ENCODE data around the gene PTPRA. TPM values are rescaled to one million over a fixed set of nuclear protein-coding genes. Genes with fewer than 3 reads are reported as not detected.

The PTPRA gene
- total RNA-seq, result 22.5 and 24.9 TPM in 2 replicates

GRCh38 chr20:2873010-2873746, at the start of gene PTPRA:
Gene PTPRA, plus strand, starts transcription at chr20:2873481. Its CDS starts 90,797 bp downstream, at chr20:2964278.

GRCh38 chr20:2840138-2840966, 32.9 kb upstream of the PTPRA start, which contains the start of the genes PCED1A and VPS16:
Gene PCED1A, minus strand, starts transcription at chr20:2840655. Its CDS starts 743 bp downstream, at chr20:2839912.
Gene VPS16, plus strand, starts transcription at chr20:2840745. Its CDS starts 30 bp downstream, at chr20:2840775.

GRCh38 chr20:3043322-3043721, 170.0 kb downstream of the PTPRA start, which contains the start of gene GNRH2:
Gene GNRH2, plus strand, starts transcription at chr20:3043622. Its CDS starts 793 bp downstream, at chr20:3044415.

GRCh38 chr20:3045816-3046676, 172.8 kb downstream of the PTPRA start, which contains the start of gene MRPS26:
Gene MRPS26, plus strand, starts transcription at chr20:3046052. Its CDS starts 17 bp downstream, at chr20:3046069.

GRCh38 chr20:3071610-3072529, 198.6 kb downstream of the PTPRA start, which contains the start of gene OXT:
Gene OXT, plus strand, starts transcription at chr20:3071620. Its CDS starts 36 bp downstream, at chr20:3071656.

GRCh38 chr20:3084283-3084985, 211.2 kb downstream of the PTPRA start, which contains the start of gene AVP:
Gene AVP, minus strand, starts transcription at chr20:3084724. Its CDS starts 50 bp downstream, at chr20:3084674.

Other genes starting within 250 kb of the PTPRA start
- gene NOP56, start 220.8 kb upstream of the PTPRA start, total RNA-seq, result 100 and 112 TPM in 2 replicates
- gene IDH3B, start 209.3 kb upstream of the PTPRA start, total RNA-seq, result 119 and 139 TPM in 2 replicates
- gene EBF4, start 180.7 kb upstream of the PTPRA start, total RNA-seq, result 0.16 and 0.43 TPM in 2 replicates
- gene CPXM1, start 72.9 kb upstream of the PTPRA start, total RNA-seq, result 0.47 and 1.0 TPM in 2 replicates
- 0.32 TPM in 1 of 2 replicates, not detected in the other for gene C20orf141, start 58.5 kb upstream of the PTPRA start, total RNA-seq
- under 0.01 TPM in 1 of 2 replicates, not detected in the other for gene TMEM239, start 57.1 kb upstream of the PTPRA start, total RNA-seq
- 16.7 and 17.3 TPM in 2 replicates for gene PCED1A, start 32.8 kb upstream of the PTPRA start, total RNA-seq
- gene VPS16, start 32.7 kb upstream of the PTPRA start, total RNA-seq, result 68.1 and 78.9 TPM in 2 replicates
- 0.26 and 0.32 TPM in 2 replicates for gene GNRH2, start 170.1 kb downstream of the PTPRA start, total RNA-seq
- gene MRPS26, start 172.6 kb downstream of the PTPRA start, total RNA-seq, result 39.1 and 46.0 TPM in 2 replicates
- not detected in 2 replicates for gene OXT, start 198.1 kb downstream of the PTPRA start, total RNA-seq
- gene AVP, start 211.2 kb downstream of the PTPRA start, total RNA-seq, result not detected in 2 replicates

Data from bronchial smooth muscle cell (primary cell).